ENCODE measurements around the gene SNX9.

Gene SNX9

DNA sequence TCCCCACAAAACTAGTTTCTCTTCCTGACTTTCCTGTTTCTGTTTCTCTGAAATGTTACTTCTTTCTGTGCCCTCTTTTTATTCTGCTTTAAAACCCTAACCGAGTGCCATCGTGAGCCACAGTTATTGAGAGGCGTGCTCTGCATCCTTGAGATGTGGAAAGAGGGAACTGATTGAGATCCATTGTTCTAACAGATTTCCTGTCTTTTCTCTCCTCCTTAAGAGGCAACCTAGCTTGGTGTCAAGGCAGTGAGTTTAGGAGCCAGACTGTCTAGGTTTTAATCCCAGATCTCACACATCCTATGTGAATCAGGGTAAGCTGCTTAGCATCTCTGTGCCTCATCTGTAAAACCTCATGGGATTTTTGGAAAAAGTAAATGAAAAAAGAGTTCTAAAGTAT lies 57.5 kb downstream of the SNX9 start:
- Histone ChIP-seq H3K23ac (ENCODE audit: low read length) (no peak overlapping the region), H3K4ac (ENCODE audit: low read depth, low read length) (no peak overlapping the region), H3K9ac (ENCODE audit: low read length) (no peak overlapping the region), H3K56ac (ENCODE audit: low read length) (no peak overlapping the region), H3K27ac (ENCODE audit: low read depth, low read length) (no peak overlapping the region), H3K4me1 (ENCODE audit: control insufficient read depth, low read depth, low read length) (no peaks in the 10 kb centered on the region), H4K5ac (ENCODE audit: low read length) (no peak overlapping the region), H2AK5ac (ENCODE audit: low read length) (no peak overlapping the region), H3K18ac (ENCODE audit: low read length) (no peak overlapping the region), H2BK5ac (ENCODE audit: low read length) (no peak overlapping the region), H2BK15ac (replicated peaks; ENCODE audit: low read depth) (no peak overlapping the region), H3K36me3 (ENCODE audit: control insufficient read depth, insufficient read depth, low read length) (peaks cover 2% of the 10 kb centered on the region), H3K4me3 (ENCODE audit: low read length) (no peak overlapping the region), H3K4me2 (ENCODE audit: low read length) (no peak overlapping the region), H4K8ac (ENCODE audit: low read depth, low read length) (no peak overlapping the region), H3K79me2 (ENCODE audit: control insufficient read depth, insufficient read depth, low read length) (no peaks in the 10 kb centered on the region), H3K79me1 (ENCODE audit: low read length) (peaks cover 7% of the 10 kb centered on the region), H2BK120ac (ENCODE audit: low read depth, low read length) (no peak overlapping the region), H3K27me3 (ENCODE audit: insufficient read depth, low read length, poor library complexity) (no peaks in the 10 kb centered on the region)
- no peak for DNase-seq
- WGBS (ENCODE audit: extremely low coverage, insufficient coverage, low lambda C conversion rate): no CpG with 5 or more reads among the region's 3 CpGs

DNA sequence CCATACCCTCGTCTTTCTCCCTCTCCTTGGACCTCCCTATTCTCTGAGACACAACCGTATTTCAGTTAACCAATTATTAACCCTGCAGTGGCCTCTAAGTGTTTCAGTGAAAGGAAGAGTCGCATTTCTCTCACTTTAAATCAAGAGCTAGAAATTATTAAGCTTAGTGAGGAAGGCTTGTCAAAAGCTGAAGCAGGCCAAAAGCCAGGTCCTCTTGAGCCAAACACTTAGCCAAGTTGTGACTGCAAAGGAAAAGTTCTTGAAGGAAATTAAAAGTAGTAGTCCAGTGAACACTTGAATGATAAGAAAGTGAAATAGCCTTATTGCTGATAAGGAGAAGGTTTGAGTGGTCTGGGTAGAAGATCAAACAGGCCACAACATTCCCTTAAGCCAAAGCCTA lies 58.3 kb downstream of the SNX9 start:
- no peak for DNase-seq
- Histone ChIP-seq H4K8ac (ENCODE audit: low read depth, low read length) (no peak overlapping the region), H3K27ac (ENCODE audit: low read depth, low read length) (no peak overlapping the region), H3K18ac (ENCODE audit: low read length) (no peak overlapping the region), H3K4ac (ENCODE audit: low read depth, low read length) (no peak overlapping the region), H2BK120ac (ENCODE audit: low read depth, low read length) (no peak overlapping the region), H3K4me3 (ENCODE audit: low read length) (no peak overlapping the region), H3K27me3 (ENCODE audit: insufficient read depth, low read length, poor library complexity) (no peaks in the 10 kb centered on the region), H3K79me1 (ENCODE audit: low read length) (peaks cover 7% of the 10 kb centered on the region), H3K79me2 (ENCODE audit: control insufficient read depth, insufficient read depth, low read length) (no peaks in the 10 kb centered on the region), H3K36me3 (ENCODE audit: control insufficient read depth, insufficient read depth, low read length) (peaks cover 2% of the 10 kb centered on the region), H2BK5ac (ENCODE audit: low read length) (no peak overlapping the region), H2BK15ac (replicated peaks; ENCODE audit: low read depth) (no peak overlapping the region), H2AK5ac (ENCODE audit: low read length) (no peak overlapping the region), H3K23ac (ENCODE audit: low read length) (no peak overlapping the region), H3K4me1 (ENCODE audit: control insufficient read depth, low read depth, low read length) (no peaks in the 10 kb centered on the region), H3K56ac (ENCODE audit: low read length) (no peak overlapping the region), H4K5ac (ENCODE audit: low read length) (no peak overlapping the region), H3K9ac (ENCODE audit: low read length) (no peak overlapping the region), H3K4me2 (ENCODE audit: low read length) (no peak overlapping the region)
- no CpG with 5 or more reads among the region's 3 CpGs for WGBS (ENCODE audit: extremely low coverage, insufficient coverage, low lambda C conversion rate)

DNA sequence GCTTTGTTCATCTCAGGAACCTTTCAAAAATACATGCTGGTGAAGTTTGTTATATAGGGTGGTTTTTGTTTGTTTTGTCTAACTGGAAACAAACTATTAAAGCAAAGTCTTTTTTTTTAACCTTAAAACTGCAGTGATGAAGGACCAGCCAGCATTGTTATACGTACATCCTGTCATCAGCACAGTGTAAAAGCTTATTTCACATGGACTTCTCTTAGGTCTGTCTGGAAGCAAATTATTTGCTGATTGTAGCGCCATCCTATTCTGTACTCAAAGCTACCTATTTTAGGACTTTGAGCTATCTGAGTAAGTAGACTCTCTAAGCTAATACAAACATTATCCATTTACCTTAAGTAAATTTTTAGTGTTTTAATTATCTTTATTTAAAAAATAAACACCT lies 61.7 kb downstream of the SNX9 start:
- no peak overlapping the region for H3K4me2 ChIP-seq (ENCODE audit: low read length)
- no peaks in the 10 kb centered on the region for H3K79me2 ChIP-seq (ENCODE audit: control insufficient read depth, insufficient read depth, low read length)
- no peak overlapping the region for H2BK15ac ChIP-seq (replicated peaks; ENCODE audit: low read depth)
- DNase-seq: no peak
- no peak overlapping the region for H4K8ac ChIP-seq (ENCODE audit: low read depth, low read length)
- H3K4me1 ChIP-seq (ENCODE audit: control insufficient read depth, low read depth, low read length): no peaks in the 10 kb centered on the region
- no peak overlapping the region for H3K18ac ChIP-seq (ENCODE audit: low read length)
- no peak overlapping the region for H3K4me3 ChIP-seq (ENCODE audit: low read length)
- H3K36me3 ChIP-seq (ENCODE audit: control insufficient read depth, insufficient read depth, low read length): peaks cover 2% of the 10 kb centered on the region
- H3K23ac ChIP-seq (ENCODE audit: low read length): no peak overlapping the region
- H2AK5ac ChIP-seq (ENCODE audit: low read length): no peak overlapping the region
- H3K79me1 ChIP-seq (ENCODE audit: low read length): peaks cover 1% of the 10 kb centered on the region
- H3K27me3 ChIP-seq (ENCODE audit: insufficient read depth, low read length, poor library complexity): no peaks in the 10 kb centered on the region
- H3K56ac ChIP-seq (ENCODE audit: low read length): no peak overlapping the region
- WGBS (ENCODE audit: extremely low coverage, insufficient coverage, low lambda C conversion rate): no CpG with 5 or more reads among the region's 2 CpGs
- no peak overlapping the region for H3K9ac ChIP-seq (ENCODE audit: low read length)
- H4K5ac ChIP-seq (ENCODE audit: low read length): no peak overlapping the region
- no peak overlapping the region for H3K4ac ChIP-seq (ENCODE audit: low read depth, low read length)
- no peak overlapping the region for H2BK5ac ChIP-seq (ENCODE audit: low read length)
- H2BK120ac ChIP-seq (ENCODE audit: low read depth, low read length): no peak overlapping the region
- H3K27ac ChIP-seq (ENCODE audit: low read depth, low read length): no peak overlapping the region

DNA sequence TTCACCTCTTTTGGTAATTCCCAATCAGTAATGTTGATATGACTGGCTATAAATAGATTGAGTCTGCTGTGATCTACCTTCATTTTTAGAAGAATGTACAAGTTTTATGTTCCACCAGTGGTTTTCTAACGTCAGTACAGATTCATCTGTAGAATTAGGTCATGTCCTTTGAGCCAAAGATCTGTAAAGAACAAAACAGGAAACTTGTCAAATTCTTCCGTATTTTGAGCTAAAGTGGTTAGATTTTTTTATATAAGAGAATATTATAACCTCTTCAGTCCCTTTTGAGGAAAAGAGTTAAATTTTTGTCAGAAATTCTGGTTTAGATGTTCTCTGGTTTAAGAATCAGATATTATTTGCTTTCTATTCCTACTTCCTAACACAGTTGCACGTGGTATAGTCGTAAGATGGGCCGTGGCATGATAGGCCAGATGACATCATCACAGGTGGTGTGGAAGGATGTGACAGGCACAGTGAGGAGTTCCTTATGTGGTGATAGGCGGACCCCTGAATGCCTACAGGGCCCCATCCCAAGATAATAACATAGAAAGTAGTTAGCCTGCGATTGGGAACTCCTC lies 62.3 kb downstream of the SNX9 start:
- Histone ChIP-seq H4K5ac (ENCODE audit: low read length) (no peak overlapping the region), H2BK15ac (replicated peaks; ENCODE audit: low read depth) (no peak overlapping the region), H3K9ac (ENCODE audit: low read length) (no peak overlapping the region), H4K8ac (ENCODE audit: low read depth, low read length) (no peak overlapping the region), H3K27ac (ENCODE audit: low read depth, low read length) (no peak overlapping the region), H3K4me3 (ENCODE audit: low read length) (no peak overlapping the region), H3K56ac (ENCODE audit: low read length) (no peak overlapping the region), H3K79me1 (ENCODE audit: low read length) (peaks cover 1% of the 10 kb centered on the region), H3K27me3 (ENCODE audit: insufficient read depth, low read length, poor library complexity) (no peaks in the 10 kb centered on the region), H3K4me2 (ENCODE audit: low read length) (no peak overlapping the region), H3K4me1 (ENCODE audit: control insufficient read depth, low read depth, low read length) (peaks cover 2% of the 10 kb centered on the region), H3K79me2 (ENCODE audit: control insufficient read depth, insufficient read depth, low read length) (no peaks in the 10 kb centered on the region), H2BK120ac (ENCODE audit: low read depth, low read length) (no peak overlapping the region), H2BK5ac (ENCODE audit: low read length) (no peak overlapping the region), H3K36me3 (ENCODE audit: control insufficient read depth, insufficient read depth, low read length) (peaks cover 2% of the 10 kb centered on the region), H3K18ac (ENCODE audit: low read length) (no peak overlapping the region), H2AK5ac (ENCODE audit: low read length) (no peak overlapping the region), H3K23ac (ENCODE audit: low read length) (no peak overlapping the region), H3K4ac (ENCODE audit: low read depth, low read length) (no peak overlapping the region)
- WGBS (ENCODE audit: extremely low coverage, insufficient coverage, low lambda C conversion rate): no CpG with 5 or more reads among the region's 7 CpGs
- DNase-seq: no peak

DNA sequence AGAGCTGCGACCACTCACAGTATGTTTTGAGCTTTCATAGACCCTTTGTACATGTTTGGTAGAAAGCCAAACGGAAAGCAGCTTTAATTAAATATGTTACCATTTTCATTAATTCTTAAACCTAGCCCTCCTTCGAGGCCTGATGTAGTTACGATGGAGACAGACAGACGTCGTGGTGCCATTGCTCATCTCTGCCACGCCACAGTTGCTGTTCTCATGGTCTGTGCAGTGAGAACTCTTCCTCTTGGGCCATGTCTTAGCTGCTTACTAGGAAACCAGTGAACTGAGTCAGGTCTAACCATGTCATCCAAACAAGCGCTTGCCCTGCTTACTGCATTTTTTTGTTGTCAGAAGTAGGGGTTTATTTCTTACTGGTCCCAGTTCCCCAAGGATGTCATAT lies 62.8 kb downstream of the SNX9 start:
- peaks cover 2% of the 10 kb centered on the region for H3K36me3 ChIP-seq (ENCODE audit: control insufficient read depth, insufficient read depth, low read length)

DNA sequence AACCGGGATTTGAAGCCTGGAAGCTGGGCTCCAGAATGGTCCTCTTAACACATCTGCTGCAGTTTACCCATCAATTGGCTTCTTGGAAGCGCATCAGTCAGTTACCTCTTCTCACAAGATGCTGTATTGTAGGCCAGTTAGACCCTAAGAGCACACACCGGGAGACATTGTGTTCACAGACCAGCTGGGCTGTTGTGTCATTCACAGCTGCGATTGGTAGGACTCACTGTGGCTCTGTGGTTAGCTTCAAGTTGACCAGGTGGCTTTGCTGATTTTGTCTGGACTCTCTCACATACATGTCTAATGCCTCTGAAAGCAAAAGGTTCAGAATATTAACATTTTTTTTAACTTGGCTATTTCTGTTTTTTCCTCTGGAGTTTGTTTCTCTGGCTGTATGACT lies 64.8 kb downstream of the SNX9 start:
- H3K4ac ChIP-seq (ENCODE audit: low read depth, low read length): no peak overlapping the region
- H2AK5ac ChIP-seq (ENCODE audit: low read length): no peak overlapping the region
- no peak overlapping the region for H3K9ac ChIP-seq (ENCODE audit: low read length)
- H3K27me3 ChIP-seq (ENCODE audit: insufficient read depth, low read length, poor library complexity): no peaks in the 10 kb centered on the region
- peaks cover 7% of the 10 kb centered on the region for H3K79me1 ChIP-seq (ENCODE audit: low read length)
- H3K4me1 ChIP-seq (ENCODE audit: control insufficient read depth, low read depth, low read length): peaks cover 9% of the 10 kb centered on the region
- no peak overlapping the region for H3K56ac ChIP-seq (ENCODE audit: low read length)
- H3K4me2 ChIP-seq (ENCODE audit: low read length): no peak overlapping the region
- no peak overlapping the region for H3K18ac ChIP-seq (ENCODE audit: low read length)
- H3K79me2 ChIP-seq (ENCODE audit: control insufficient read depth, insufficient read depth, low read length): no peaks in the 10 kb centered on the region
- peaks cover 2% of the 10 kb centered on the region for H3K36me3 ChIP-seq (ENCODE audit: control insufficient read depth, insufficient read depth, low read length)
- H3K27ac ChIP-seq (ENCODE audit: low read depth, low read length): no peak overlapping the region
- H3K4me3 ChIP-seq (ENCODE audit: low read length): no peak overlapping the region
- no CpG with 5 or more reads among the region's 4 CpGs for WGBS (ENCODE audit: extremely low coverage, insufficient coverage, low lambda C conversion rate)
- no peak overlapping the region for H2BK5ac ChIP-seq (ENCODE audit: low read length)
- no peak overlapping the region for H2BK15ac ChIP-seq (replicated peaks; ENCODE audit: low read depth)
- DNase-seq: no peak
- H2BK120ac ChIP-seq (ENCODE audit: low read depth, low read length): no peak overlapping the region
- no peak overlapping the region for H4K5ac ChIP-seq (ENCODE audit: low read length)
- no peak overlapping the region for H3K23ac ChIP-seq (ENCODE audit: low read length)
- no peak overlapping the region for H4K8ac ChIP-seq (ENCODE audit: low read depth, low read length)

More for the DNA sequence above, 62.8 kb downstream of the SNX9 start:
- no peak overlapping the region for H2BK15ac ChIP-seq (replicated peaks; ENCODE audit: low read depth)
- no peak overlapping the region for H3K4me3 ChIP-seq (ENCODE audit: low read length)
- no CpG with 5 or more reads among the region's 8 CpGs for WGBS (ENCODE audit: extremely low coverage, insufficient coverage, low lambda C conversion rate)
- no peak overlapping the region for H3K9ac ChIP-seq (ENCODE audit: low read length)
- H3K18ac ChIP-seq (ENCODE audit: low read length): no peak overlapping the region
- no peaks in the 10 kb centered on the region for H3K79me2 ChIP-seq (ENCODE audit: control insufficient read depth, insufficient read depth, low read length)
- peaks cover 2% of the 10 kb centered on the region for H3K4me1 ChIP-seq (ENCODE audit: control insufficient read depth, low read depth, low read length)
- H3K27me3 ChIP-seq (ENCODE audit: insufficient read depth, low read length, poor library complexity): no peaks in the 10 kb centered on the region
- H2AK5ac ChIP-seq (ENCODE audit: low read length): no peak overlapping the region
- no peak overlapping the region for H4K5ac ChIP-seq (ENCODE audit: low read length)
- H3K4ac ChIP-seq (ENCODE audit: low read depth, low read length): no peak overlapping the region
- H2BK120ac ChIP-seq (ENCODE audit: low read depth, low read length): no peak overlapping the region
- peaks cover 3% of the 10 kb centered on the region for H3K79me1 ChIP-seq (ENCODE audit: low read length)
- H3K56ac ChIP-seq (ENCODE audit: low read length): no peak overlapping the region
- H3K27ac ChIP-seq (ENCODE audit: low read depth, low read length): no peak overlapping the region
- no peak overlapping the region for H3K4me2 ChIP-seq (ENCODE audit: low read length)
- DNase-seq: no peak
- H4K8ac ChIP-seq (ENCODE audit: low read depth, low read length): no peak overlapping the region
- no peak overlapping the region for H3K23ac ChIP-seq (ENCODE audit: low read length)
- H2BK5ac ChIP-seq (ENCODE audit: low read length): no peak overlapping the region
